GM21515 (cell line): ENCODE measurements around the gene MRPL58.
"Not testable (repeated sequence)": the region's sequence is repeated elsewhere in the genome, so short reads cannot be mapped to it uniquely, and the experiment has no call there.

Source experiments
- ATAC-seq: cut with Tn5 transposase; IDR thresholded peaks from one replicate; pipeline ENCODE4 v1.9.1; 2021; ENCODE audit not compliant: unreplicated experiment

Gene MRPL58

GRCh38 chr17:75012096-75012345 is 449 bp upstream of the MRPL58 start:
- ATAC-seq = no peak

DNA sequence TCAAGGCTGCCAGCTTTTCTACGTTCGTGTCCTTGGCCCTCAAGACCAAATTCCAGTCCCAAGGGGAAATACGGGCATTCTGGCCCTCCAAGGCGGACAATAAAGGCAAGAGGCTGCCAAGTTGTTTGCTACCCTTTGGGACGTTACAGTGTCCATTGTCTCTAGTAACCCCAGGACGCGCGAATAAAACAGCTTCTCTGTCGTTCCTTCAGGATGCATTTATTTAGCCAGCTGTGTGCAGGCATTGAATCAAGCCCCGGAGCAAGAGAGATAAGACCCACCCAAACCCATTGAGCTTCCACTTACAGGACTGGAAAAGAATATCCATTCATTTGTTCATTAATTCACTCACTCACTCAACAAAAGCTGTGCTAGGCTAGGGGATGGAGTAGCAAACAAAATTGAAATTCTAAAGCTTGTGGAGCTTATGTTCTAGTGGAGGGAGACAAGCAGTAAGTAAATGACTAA is 656 bp downstream of the MRPL58 start:
- ATAC-seq = peak; percentile 13

DNA sequence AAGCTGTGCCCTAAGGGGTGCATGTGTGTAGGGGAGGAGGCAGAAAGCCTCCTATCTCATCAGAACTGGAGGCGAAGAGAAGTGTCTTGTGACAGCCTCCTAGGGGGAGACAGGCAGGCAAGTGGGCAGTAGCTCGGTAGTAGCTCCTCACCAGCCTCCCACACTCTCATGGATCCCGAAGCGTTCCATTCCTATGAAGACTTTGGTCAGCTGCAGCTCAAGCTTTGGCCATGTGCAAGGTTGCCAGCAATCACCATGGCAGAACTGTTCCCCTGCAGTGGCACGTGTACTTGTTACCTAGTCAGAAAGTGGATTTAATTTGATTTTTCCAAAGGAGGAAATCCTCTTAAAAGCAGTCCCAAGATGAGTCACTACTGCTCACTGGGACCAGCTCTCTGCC is 6.7 kb downstream of the MRPL58 start:
- no peak for ATAC-seq

DNA sequence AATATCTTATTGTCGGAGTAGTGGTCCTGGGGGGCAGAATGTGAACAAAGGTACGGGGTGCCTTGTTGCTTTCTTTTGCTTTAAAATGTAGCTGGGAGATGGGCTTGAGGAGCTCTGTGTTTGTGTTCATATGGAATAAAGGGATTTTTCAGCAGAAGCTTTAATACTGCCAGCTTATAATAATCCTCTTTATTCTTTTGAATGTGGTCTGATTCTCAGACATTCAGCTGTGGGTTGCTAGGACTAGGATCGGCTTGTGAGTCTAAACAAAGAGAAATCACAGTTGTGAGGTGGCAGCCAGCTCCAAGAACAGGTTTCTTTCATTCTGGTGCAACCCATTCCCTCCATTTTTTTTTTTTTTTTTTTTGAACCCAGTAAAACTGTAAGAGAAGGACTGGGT is 7.2 kb downstream of the MRPL58 start:
- ATAC-seq = no peak

DNA sequence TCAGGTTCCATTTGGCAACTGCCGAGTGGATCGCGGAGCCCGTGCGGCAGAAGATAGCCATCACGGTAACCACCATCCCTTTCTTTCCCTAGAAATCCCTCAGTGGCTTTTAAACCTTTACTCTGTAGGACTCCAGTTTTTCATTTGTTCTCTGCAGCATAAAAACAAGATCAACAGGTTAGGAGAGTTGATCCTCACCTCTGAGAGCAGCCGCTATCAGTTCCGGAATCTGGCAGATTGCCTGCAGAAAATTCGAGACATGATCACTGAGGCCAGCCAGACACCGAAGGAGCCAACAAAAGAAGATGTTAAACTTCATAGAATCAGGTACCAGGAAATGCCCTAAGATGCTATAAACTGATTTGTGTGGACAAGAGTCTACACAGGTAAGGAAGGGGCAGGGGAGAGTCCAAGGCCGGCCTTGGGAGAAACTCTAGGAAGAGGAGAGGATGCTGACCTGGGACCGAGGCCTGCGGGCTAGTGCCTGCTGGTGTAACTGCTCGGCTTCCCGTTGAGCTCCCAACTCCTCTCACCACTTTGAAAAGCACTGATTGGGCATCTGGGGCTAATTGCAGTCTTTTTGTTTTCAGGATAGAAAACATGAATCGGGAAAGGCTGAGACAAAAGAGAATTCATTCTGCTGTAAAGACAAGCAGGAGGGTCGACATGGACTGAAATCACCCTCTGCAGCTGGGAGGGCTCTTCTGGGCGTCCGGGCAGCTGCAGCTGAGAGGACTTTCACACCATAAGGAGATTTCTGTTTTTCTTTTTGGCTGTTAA is 8.1 kb downstream of the MRPL58 start:
- ATAC-seq = no peak

DNA sequence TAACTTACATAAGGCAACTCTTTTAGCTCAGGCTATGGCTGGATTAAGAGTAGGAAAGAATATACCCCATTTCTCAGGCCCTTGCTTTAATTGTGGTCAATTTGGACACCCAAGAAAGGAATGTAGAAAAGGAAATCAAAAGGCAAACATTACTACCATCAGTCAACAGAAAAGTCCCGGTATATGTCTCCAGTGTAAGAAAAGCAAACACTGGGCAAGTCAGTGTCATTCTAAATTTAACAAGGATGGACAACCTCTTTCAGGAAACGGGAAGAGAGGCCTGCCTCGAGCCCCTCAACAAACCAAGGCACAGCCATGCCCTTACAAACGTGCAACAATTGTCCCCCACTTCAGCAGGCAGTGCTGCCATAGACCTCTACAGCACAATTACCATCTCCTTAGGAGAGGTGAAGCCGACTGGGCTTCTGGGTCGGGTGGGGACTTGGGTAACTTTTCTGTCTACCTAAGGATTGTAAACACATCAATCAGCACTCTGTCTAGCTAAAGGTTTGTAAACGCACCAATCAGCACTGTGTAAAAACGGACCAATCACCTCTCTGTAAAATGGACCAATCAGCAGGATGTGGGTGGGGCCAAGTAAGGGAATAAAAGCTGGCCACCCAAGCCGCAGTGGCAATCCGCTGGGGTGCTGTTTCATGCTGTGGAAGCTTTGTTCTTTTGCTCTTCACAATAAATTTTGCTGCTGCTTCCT is 12.4 kb downstream of the MRPL58 start:
- no peak for ATAC-seq

DNA sequence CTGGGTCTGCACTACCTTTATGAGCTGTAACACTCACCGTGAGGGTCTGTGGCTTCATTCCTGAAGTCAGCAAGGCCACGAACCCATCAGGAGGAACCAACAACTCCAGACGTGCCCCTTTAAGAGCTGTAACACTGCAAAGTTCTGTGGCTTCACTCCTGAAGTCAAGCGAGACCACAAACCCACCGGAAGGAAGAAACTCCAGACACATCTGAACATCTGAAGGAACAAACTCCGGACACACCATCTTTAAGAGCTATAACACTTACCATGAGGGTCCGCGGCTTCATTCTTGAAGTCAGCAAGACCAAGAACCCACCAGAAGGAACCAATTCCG is 12.9 kb downstream of the MRPL58 start:
- ATAC-seq = not testable (repeated sequence)

DNA sequence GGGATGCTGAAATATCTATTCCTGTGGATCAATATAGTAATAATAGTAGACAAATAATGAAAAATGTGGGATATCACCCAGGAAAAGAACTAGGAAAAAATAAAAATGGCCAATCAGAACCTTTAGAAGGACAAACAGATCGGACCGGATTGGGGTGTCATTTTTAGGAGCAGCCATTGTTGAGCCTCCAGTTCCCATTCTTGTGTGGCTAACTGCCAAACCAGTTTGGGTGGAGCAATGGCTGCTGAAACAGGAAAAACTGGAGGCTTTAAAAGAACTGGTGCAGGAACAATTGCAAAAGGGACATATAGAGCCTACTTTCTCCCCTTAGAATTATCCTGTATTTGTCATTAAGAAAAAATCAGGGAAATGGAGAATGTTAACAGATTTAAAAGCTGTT is 14.2 kb downstream of the MRPL58 start:
- ATAC-seq = not testable (repeated sequence)

DNA sequence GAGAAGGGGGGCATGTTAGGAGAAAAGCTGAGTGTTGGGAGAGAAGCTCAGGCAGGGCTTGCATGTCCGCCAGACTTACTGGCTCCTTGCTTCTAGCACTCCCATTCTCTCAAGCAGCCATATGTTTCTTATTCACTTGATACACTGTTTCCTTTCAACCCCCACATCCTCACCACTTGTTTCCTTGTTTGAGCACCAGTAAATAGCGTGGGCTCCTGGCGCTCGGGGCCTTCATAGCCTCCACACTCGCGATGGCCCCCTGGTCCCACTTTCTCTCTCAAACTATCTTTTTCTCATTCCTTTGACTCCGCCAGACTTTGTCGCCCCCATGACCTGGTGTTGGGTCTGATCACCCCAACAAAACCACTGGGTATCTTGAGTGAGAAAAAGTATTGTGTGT is 17.7 kb downstream of the MRPL58 start:
- ATAC-seq = no peak

DNA sequence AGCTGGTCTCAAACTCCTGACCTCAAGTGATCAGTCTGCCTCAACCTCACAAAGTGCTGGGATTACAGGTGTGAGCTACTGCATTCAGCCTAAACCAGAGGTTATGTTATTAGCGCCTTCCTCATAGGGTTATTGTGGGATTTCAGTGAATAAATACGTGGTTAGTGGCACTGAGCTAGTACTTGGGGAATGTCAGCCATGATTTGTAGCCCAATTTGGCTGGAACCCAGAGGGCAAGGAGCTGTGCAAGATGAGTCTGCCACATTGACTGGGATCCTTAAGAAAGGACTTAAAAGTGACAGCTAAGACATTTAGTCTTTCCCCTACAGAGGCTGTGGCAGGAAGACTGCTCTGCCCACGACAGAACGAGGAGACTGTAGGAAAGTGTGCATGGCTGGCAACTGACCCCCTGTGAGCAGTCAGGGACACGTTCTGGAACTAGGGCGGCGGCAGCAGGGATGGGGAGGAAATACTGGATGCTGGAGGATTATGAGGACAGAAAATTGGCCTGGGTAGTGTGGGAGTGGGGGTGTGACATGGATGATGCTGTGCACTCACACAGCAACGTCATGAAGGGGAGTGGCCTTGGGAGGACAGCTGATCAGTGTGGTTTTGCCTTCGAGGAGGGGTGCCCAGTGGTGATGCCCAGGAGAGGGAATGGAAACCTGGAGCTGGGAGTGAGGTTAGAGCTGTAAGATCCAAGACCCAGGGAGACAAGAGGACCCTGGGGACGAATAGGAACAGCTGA is 19.7 kb downstream of the MRPL58 start:
- no peak for ATAC-seq

GRCh38 chr17:75032720-75033280 is 20.3 kb downstream of the MRPL58 start:
- ATAC-seq = no peak

- ATAC-seq = peak; percentile 37
Observed at GRCh38 chr17:75033346-75034235, 21.1 kb downstream of the MRPL58 start.

- ATAC-seq = peak; percentile 39
Observed at GRCh38 chr17:75034236-75034908, 21.9 kb downstream of the MRPL58 start.

DNA sequence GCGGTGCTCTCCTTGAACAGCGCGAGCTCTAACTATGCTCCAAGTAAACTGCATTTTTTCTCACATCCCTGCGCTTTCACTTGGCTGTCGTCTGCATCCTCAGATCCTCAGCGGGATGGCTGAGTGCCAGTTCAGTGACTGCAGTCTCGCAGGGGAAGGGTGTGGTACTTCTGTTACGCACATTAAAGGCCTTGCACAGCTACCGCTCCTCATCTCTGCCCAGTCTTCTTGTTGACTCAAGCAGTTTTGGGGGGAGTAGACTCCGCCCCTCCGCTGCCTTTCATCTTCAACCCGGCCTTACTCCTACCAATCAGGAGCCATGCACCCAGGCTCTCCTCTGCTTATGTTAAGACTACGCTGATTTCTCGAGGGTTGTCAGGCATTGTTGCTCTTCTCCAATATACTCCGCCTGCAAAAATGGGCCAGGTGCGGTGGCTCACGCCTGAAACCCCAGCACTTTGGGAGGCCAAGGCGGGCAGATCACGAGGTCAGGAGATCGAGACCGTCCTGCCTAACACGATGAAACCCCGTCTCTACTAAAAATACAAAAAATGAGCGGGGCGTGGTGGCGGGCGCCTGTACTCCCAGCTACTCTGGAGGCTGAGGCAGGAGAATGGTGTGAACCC is 24.3 kb downstream of the MRPL58 start:
- no peak for ATAC-seq

DNA sequence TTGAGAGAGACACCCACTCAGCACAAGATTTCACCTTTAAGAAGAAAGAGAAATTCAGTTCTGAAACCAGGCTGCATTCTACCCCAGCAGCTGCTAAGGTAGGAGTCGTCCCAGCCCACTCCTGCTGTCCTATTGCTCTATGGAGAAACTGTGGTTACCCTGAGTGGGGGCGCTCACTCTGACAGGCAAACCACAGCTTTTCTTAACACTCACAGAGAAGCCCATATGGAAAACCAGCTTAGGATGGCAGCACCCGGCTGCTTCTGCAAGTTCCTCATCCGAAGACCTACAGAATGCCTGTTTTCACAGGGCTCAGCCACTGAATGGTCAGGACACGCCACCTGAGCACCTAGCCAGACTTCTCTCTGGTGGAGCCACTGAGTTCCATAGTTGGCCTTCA is 26.8 kb downstream of the MRPL58 start:
- no peak for ATAC-seq

DNA sequence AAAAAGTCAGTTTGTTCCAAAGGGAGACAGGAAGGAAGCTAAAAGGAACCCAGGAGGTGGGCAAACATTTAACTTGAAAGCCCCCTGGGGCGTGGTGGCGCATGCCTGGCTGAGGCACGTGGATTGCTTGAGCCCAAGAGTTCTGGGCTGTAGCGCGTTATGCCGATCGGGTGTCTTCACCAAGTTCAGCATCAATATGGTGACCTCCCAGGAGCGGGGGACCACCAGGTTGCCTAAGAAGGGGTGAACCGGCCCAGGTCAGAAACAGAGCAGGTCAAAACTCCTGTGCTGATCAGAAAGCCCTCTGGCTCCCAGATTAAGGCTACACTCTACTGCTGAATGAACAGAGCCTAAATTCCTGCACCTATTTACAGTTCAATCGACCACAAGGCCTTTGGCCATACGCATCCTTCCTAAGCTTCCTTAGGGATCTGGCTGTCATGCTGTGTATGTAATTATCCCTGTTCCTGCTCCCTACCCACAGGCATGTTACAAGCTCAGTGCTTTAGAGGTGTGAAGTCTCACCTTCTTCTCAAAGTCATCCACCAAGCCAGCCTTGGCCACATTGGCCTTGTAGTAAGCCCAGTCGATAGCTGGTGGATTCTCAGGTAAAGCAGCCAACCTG is 29.3 kb downstream of the MRPL58 start:
- no peak for ATAC-seq

- ATAC-seq = not testable (repeated sequence)
Observed at GRCh38 chr17:75043789-75044188, 31.3 kb downstream of the MRPL58 start.

GRCh38 chr17:75044716-75045115 is 32.2 kb downstream of the MRPL58 start:
- ATAC-seq = no peak

- not testable (repeated sequence) for ATAC-seq
Observed at GRCh38 chr17:75045946-75046406, 33.5 kb downstream of the MRPL58 start.
